Stimulated activated CD8-positive, alpha-beta memory T cell treated with anti-CD3 and anti-CD28 coated beads, Interleukin-4, amount 100 ng/mL, for 48 hours (primary cell): Measurements from ENCODE around the gene DYNLL1.
A peak's percentile ranks its signal among the peaks of the same experiment; 100 is the strongest.
"Not testable (repeated sequence)": the region's sequence is repeated elsewhere in the genome, so short reads cannot be mapped to it uniquely, and the experiment has no call there.

ENCODE experiments used
- DNase-seq: peaks from one replicate; pipeline ENCODE4 v3.0.0-alpha.2; 2020

The DYNLL1 gene

GRCh38 chr12:120495731-120496412 is at the start of gene DYNLL1:
DYNLL1 (plus strand) TSS chr12:120496113; CDS start chr12:120496422, 309 bp downstream.
- peak; percentile 99 for DNase-seq

- not testable (repeated sequence) for DNase-seq
These were observed 49.1 kb upstream of the DYNLL1 start for GRCh38 chr12:120446844-120447178.

DNA sequence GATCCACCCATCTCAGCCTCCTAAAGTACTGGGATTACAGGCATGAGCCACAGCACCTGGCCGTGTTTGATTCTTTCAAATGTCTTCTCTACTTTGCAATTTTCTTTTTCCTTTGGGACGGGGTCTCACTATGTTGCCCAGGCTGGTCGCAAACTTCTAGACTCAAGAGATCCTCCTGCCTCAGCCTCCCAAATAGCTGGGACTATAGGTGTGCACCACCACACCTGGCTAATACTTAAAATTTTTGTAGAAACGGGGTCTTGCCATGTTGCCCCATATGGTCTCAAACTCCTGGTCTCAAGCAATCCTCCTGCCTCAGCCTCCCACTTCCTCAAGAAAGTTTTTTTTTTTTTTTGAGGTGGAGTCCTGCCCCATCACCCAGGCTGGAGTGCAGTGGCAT is 47.9 kb upstream of the DYNLL1 start:
- DNase-seq: no peak

- DNase-seq: not testable (repeated sequence)
These were observed 43.4 kb upstream of the DYNLL1 start for GRCh38 chr12:120452524-120452923.

DNA sequence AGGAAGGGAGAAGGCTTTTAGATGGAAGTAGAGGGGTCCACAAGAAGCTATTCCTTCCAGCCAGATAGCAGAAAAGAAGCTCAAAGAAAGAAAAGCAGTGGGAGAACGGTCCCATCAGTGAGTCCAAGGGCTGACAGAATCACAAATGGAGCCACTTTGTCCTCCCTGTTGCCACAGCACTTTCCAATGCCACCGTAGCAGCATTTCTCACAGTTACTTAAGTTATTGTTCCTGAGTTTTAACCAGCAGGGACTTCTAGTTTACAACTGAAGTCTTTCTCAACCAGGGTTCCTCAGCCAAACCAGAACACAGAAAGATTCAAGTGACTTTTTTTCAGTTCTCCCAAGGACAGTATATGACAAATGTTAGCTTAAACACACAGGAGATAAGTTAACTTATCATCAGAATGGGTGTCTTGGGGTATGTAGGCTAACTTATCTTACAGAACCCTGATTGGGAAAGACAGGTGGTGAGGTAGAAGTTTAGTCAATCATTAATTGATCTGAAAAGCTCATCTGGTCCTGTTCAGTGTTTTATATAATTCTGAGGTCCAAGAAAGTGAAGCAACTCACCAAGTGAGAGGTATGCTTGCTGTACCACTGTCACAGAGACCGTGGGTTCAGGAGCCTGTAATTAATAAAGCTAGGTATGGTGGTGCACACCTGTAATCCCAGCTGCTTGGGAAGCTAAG is 42.7 kb upstream of the DYNLL1 start:
- DNase-seq: no peak

DNA sequence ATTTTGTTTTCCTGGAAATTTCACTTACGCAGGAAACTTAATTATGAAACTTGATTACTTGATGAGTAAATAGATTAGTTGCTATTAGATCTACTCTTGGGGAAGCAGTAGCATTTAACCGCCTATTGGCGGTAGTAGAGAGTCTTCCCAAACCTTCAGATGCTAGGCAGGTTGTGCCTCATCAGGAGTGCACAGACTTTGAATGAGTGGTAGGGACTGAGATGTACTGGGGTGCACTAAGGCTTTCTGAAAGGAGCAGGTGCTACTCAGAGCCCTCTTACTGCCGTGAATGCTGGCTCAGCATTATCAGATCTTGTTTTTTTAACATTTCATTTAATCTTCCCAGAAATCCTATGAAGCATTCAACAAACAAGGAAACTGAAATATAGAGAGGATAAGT is 41.9 kb upstream of the DYNLL1 start:
- DNase-seq: no peak

DNA sequence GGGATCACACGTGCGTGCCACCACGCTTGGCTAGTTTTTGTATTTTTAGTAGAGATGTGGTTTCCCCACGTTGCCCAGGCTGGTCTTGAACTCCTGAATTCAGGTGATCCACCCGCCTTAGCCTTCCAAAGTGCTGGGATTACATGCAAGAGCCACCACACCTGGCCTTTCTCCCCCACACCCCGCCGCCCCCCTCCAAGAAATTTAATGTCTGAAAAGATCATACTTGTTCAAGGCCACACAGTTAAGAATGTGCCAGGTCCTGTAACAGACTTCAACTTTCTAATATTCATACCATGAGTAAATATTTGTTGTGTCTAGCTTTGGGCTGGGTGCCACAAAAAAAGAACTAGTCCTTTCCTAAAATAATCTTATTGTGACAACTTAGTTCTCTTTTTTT is 40.6 kb upstream of the DYNLL1 start:
- no peak for DNase-seq

DNA sequence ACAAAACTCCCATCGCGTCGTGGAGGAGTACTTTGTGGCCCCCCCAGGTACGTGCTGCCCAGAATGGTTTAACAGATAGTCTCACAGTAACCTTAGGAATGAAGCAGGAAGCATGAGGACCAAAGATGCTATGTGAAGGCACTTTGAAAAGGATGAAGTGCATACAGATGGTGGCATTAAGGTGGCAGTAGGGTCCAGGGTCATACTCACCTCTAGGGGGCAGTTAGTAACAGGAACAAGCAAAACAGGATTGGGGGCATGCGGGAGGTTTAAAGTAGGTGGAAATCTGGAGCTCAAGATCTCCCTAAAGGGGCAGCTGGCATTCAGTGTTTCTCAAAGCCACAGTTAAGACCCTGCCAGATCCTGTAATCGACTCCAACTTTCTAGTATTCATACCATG is 38.8 kb upstream of the DYNLL1 start:
- no peak for DNase-seq

GRCh38 chr12:120460157-120460556 is 35.8 kb upstream of the DYNLL1 start:
- DNase-seq: no peak

GRCh38 chr12:120462099-120462640 is 33.7 kb upstream of the DYNLL1 start:
- DNase-seq: no peak

- DNase-seq: no peak
These were observed 32.2 kb upstream of the DYNLL1 start for GRCh38 chr12:120463712-120464111.

GRCh38 chr12:120465756-120466155 is 30.2 kb upstream of the DYNLL1 start:
- no peak for DNase-seq

DNA sequence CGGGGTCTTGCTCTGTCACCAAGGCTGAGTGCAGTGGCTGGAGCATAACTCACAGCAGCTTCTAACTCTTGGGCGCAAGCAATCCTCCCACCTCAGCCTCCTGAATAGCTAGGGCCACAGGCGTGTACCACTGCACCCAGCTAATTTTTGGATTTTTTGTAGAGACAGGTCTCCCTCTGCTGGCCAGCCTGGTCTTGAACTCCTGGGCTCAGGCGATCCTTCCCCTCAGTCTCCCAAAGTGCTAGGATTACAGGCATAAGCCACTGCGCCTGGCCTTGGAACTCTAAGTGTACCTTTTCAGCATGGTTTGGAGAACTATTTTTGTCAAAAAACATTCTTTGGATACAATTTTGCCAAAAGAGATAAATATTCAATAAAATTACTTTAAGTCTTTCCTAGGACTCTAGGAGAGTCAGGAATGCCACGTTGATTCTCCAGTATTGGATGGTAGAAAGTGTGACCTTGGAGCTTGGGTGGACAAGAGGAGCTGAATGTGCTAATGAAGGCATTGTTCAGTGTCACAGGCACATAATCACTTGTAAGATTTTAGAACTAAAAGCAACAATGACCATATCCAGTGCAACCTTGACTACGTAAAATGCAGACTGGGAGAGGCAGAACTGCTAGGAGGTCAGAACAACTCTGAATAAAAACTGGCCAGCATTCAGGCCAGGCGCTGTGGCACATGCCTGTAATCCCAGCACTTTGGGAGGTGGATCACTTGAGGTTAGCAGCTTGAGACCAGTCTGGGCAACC is 29.2 kb upstream of the DYNLL1 start:
- DNase-seq: peak; percentile 52

DNA sequence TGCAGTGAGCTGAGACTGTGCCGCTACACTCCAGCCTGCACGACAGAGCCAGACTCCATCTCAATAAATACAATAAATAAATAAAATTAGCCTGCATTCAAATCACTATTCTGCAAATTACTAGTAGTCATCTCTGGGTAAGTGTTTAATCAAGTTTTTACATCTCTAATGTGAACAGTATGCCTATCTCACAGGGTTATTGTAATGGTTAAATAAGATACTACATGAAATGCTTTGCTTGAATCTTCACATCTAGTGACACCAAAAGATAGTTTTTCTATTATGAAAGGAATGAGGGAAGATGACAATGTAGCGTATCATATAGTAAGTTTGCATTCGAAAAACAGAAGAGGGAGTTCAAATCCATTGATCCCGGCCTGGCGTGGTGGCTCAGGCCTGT is 28.5 kb upstream of the DYNLL1 start:
- no peak for DNase-seq

DNA sequence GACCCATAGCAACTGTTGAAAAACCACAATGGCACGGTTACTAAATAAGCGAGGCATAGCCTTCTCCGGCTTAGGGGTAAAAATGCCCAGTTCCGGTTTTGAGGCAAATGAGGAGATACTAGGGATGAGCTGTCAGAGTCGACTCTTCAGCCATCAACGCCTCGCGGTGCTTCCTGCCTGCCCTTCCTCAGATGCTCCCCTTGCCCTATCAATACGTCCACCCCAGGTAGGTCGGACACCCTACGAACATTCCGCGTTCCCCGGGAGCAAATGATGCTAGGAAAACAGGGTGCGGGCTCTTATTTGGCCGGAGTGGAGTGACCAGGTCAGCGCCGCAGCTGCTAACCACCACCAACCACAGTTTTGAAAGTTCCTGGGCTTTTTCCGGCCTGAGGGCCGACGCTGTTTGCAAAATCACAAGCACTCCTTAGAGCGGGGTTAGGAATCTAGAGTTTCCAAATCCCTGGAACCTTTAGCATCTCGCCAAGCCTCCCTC is 27.5 kb upstream of the DYNLL1 start:
- peak; percentile 60 for DNase-seq

GRCh38 chr12:120468821-120469449 is 27.0 kb upstream of the DYNLL1 start:
- peak; percentile 68 for DNase-seq

GRCh38 chr12:120469450-120470149 is 26.3 kb upstream of the DYNLL1 start, which contains the start of gene SRSF9:
SRSF9 (minus strand) TSS chr12:120469748; CDS start chr12:120469609, 139 bp downstream.
- DNase-seq: peak; percentile 98

DNA sequence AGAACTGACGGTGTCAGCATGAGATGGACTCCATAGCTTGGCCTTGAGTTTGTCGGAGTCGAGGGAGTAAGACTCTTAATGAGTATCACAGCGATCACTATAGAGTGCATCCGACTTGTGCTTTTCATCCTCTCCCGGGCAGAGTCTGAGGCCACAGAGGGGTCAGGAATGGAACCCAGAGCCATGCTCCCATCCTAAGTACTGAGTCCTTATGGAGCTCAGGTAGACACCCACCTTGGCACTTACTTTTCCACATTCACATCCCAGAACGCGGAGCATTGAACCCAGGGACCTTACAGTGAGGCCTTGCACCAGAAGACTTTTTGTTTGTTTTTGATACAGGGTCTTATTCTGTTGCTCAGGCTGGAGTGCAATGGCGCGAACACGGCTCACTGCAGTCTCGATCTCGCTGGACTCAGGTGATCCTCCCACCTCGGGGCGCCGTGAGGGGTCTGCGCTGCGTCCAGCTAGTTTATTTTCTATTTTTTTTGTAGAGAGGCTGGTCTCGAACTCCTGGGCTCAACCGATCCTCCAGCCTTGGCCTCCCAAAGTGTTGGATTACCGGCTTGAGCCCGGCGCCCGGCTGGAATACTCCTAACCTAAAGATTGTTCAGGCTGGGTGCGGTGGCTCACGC is 25.6 kb upstream of the DYNLL1 start:
- DNase-seq: peak; percentile 29

GRCh38 chr12:120472521-120472920 is 23.4 kb upstream of the DYNLL1 start:
- no peak for DNase-seq

GRCh38 chr12:120473807-120474615 is 21.9 kb upstream of the DYNLL1 start:
- no peak for DNase-seq

- no peak for DNase-seq
These were observed 21.3 kb upstream of the DYNLL1 start for GRCh38 chr12:120474616-120474960.
